ENCODE data around the gene ALKBH5. TPM values are rescaled to one million over a fixed set of nuclear protein-coding genes. Genes with fewer than 3 reads are reported as not detected.

Gene ALKBH5
- total RNA-seq, 1 donor from 2014 or later: 92.6 TPM

GRCh38 chr17:18144855-18145254 lies 38.8 kb upstream of the ALKBH5 start:
- no peak for TF ChIP-seq CTCF (IDR thresholded peaks at IDR 0.05; ENCODE audit: insufficient read depth, low read depth, low read length)
- no peak for TF ChIP-seq EZH2 (IDR thresholded peaks at IDR 0.05; ENCODE audit: insufficient read depth, low read length)
- FAIRE-seq (no peak), DNase-seq (ENCODE audit: low read depth) (no peak)
- Histone ChIP-seq H3K4me3 (ENCODE audit: insufficient read depth, low read depth, low read length) (no peak overlapping the region), H3K4me2 (ENCODE audit: low read length) (no peak overlapping the region), H3K27me3 (ENCODE audit: insufficient read depth, low read length) (no peaks in the 10 kb centered on the region), H3K27ac (ENCODE audit: low read depth, low read length) (no peak overlapping the region), H3K9ac (ENCODE audit: low read length) (no peak overlapping the region), H2AFZ (ENCODE audit: low read depth, low read length) (no peak overlapping the region), H3K9me3 (ENCODE audit: insufficient read depth, low read depth, low read length) (no peaks in the 10 kb centered on the region), H3K4me1 (ENCODE audit: insufficient read depth, low read length) (no peaks in the 10 kb centered on the region), H3K79me2 (ENCODE audit: insufficient read depth, low read length) (no peaks in the 10 kb centered on the region), H3K36me3 (ENCODE audit: insufficient read depth, low read length) (no peaks in the 10 kb centered on the region), H4K20me1 (ENCODE audit: insufficient read depth, low read length) (no peaks in the 10 kb centered on the region)
- no peaks in the 10 kb centered on the region for H3K9me3 Mint-ChIP-seq (ENCODE audit: unreplicated experiment)
- H3K4me3 Mint-ChIP-seq (ENCODE audit: unreplicated experiment): no peak overlapping the region
- H3K36me3 Mint-ChIP-seq (ENCODE audit: low read depth, unreplicated experiment): no peaks in the 10 kb centered on the region
- peaks cover 10% of the 10 kb centered on the region for H3K27me3 Mint-ChIP-seq (ENCODE audit: low read depth, unreplicated experiment)
- H3K4me1 Mint-ChIP-seq (ENCODE audit: low read depth, unreplicated experiment): no peaks in the 10 kb centered on the region
- H3K27ac Mint-ChIP-seq (ENCODE audit: unreplicated experiment): no peak overlapping the region

- Mint-ChIP-seq H3K27ac (ENCODE audit: unreplicated experiment) (no peak overlapping the region), H3K36me3 (ENCODE audit: low read depth, unreplicated experiment) (no peaks in the 10 kb centered on the region), H3K4me1 (ENCODE audit: low read depth, unreplicated experiment) (no peaks in the 10 kb centered on the region), H3K9me3 (ENCODE audit: unreplicated experiment) (no peaks in the 10 kb centered on the region), H3K4me3 (ENCODE audit: unreplicated experiment) (no peak overlapping the region), H3K27me3 (ENCODE audit: low read depth, unreplicated experiment) (peaks cover 10% of the 10 kb centered on the region)
- Histone ChIP-seq H3K4me3 (ENCODE audit: insufficient read depth, low read depth, low read length) (no peak overlapping the region), H3K27ac (ENCODE audit: low read depth, low read length) (no peak overlapping the region), H3K27me3 (ENCODE audit: insufficient read depth, low read length) (no peaks in the 10 kb centered on the region), H2AFZ (ENCODE audit: low read depth, low read length) (no peak overlapping the region), H3K9me3 (ENCODE audit: insufficient read depth, low read depth, low read length) (no peaks in the 10 kb centered on the region), H4K20me1 (ENCODE audit: insufficient read depth, low read length) (no peaks in the 10 kb centered on the region), H3K36me3 (ENCODE audit: insufficient read depth, low read length) (no peaks in the 10 kb centered on the region), H3K4me2 (ENCODE audit: low read length) (no peak overlapping the region), H3K9ac (ENCODE audit: low read length) (no peak overlapping the region), H3K4me1 (ENCODE audit: insufficient read depth, low read length) (no peaks in the 10 kb centered on the region), H3K79me2 (ENCODE audit: insufficient read depth, low read length) (no peaks in the 10 kb centered on the region)
- FAIRE-seq: no peak
- no peak for DNase-seq (ENCODE audit: low read depth)
- TF ChIP-seq EZH2 (IDR thresholded peaks at IDR 0.05; ENCODE audit: insufficient read depth, low read length): no peak
- no peak for TF ChIP-seq CTCF (IDR thresholded peaks at IDR 0.05; ENCODE audit: insufficient read depth, low read depth, low read length)
Observed at GRCh38 chr17:18145811-18146210, 37.8 kb upstream of the ALKBH5 start.

- no peaks in the 10 kb centered on the region for H3K9me3 Mint-ChIP-seq (ENCODE audit: unreplicated experiment)
Observed at GRCh38 chr17:18146259-18146658, 37.4 kb upstream of the ALKBH5 start.

More at GRCh38 chr17:18146259-18146658, 37.4 kb upstream of the ALKBH5 start:
- Mint-ChIP-seq H3K27ac (ENCODE audit: unreplicated experiment) (no peak overlapping the region), H3K27me3 (ENCODE audit: low read depth, unreplicated experiment) (peaks cover 10% of the 10 kb centered on the region), H3K4me1 (ENCODE audit: low read depth, unreplicated experiment) (no peaks in the 10 kb centered on the region), H3K4me3 (ENCODE audit: unreplicated experiment) (no peak overlapping the region), H3K36me3 (ENCODE audit: low read depth, unreplicated experiment) (no peaks in the 10 kb centered on the region)
- Histone ChIP-seq H3K4me1 (ENCODE audit: insufficient read depth, low read length) (no peaks in the 10 kb centered on the region), H3K4me2 (ENCODE audit: low read length) (no peak overlapping the region), H3K27ac (ENCODE audit: low read depth, low read length) (no peak overlapping the region), H3K36me3 (ENCODE audit: insufficient read depth, low read length) (no peaks in the 10 kb centered on the region), H3K27me3 (ENCODE audit: insufficient read depth, low read length) (no peaks in the 10 kb centered on the region), H3K9ac (ENCODE audit: low read length) (no peak overlapping the region), H4K20me1 (ENCODE audit: insufficient read depth, low read length) (no peaks in the 10 kb centered on the region), H3K4me3 (ENCODE audit: insufficient read depth, low read depth, low read length) (no peak overlapping the region), H3K79me2 (ENCODE audit: insufficient read depth, low read length) (no peaks in the 10 kb centered on the region), H3K9me3 (ENCODE audit: insufficient read depth, low read depth, low read length) (no peaks in the 10 kb centered on the region), H2AFZ (ENCODE audit: low read depth, low read length) (no peak overlapping the region)
- no peak for TF ChIP-seq EZH2 (IDR thresholded peaks at IDR 0.05; ENCODE audit: insufficient read depth, low read length)
- TF ChIP-seq CTCF (IDR thresholded peaks at IDR 0.05; ENCODE audit: insufficient read depth, low read depth, low read length): no peak
- FAIRE-seq (no peak), DNase-seq (ENCODE audit: low read depth) (no peak)
